Kidney glomerular epithelial cell (primary cell): ENCODE results near the gene CCBE1.

Source experiments
- DNase-seq: peaks from one replicate; lab custom pipeline; 2025; lab: John Stamatoyannopoulos, UW

Gene CCBE1

GRCh38 chr18:59570101-59570775 lies 127.0 kb downstream of the CCBE1 start:
- DNase-seq = no peak

GRCh38 chr18:59569390-59569791 lies 127.8 kb downstream of the CCBE1 start:
- DNase-seq = no peak

GRCh38 chr18:59567431-59567830 lies 129.8 kb downstream of the CCBE1 start:
- DNase-seq = no peak

- no peak for DNase-seq
Measured at GRCh38 chr18:59566533-59566971, 130.7 kb downstream of the CCBE1 start.

- no peak for DNase-seq
Measured at GRCh38 chr18:59565957-59566356, 131.3 kb downstream of the CCBE1 start.

GRCh38 chr18:59564561-59564960 lies 132.7 kb downstream of the CCBE1 start:
- DNase-seq = no peak

- DNase-seq = no peak
Measured at GRCh38 chr18:59563176-59563785, 133.9 kb downstream of the CCBE1 start.

GRCh38 chr18:59562751-59563150 lies 134.5 kb downstream of the CCBE1 start:
- DNase-seq = no peak

- no peak for DNase-seq
Measured at GRCh38 chr18:59561612-59562011, 135.6 kb downstream of the CCBE1 start.

- no peak for DNase-seq
Measured at GRCh38 chr18:59560556-59560955, 136.7 kb downstream of the CCBE1 start.

GRCh38 chr18:59559528-59559927 lies 137.7 kb downstream of the CCBE1 start:
- no peak for DNase-seq

GRCh38 chr18:59555995-59556659 lies 141.1 kb downstream of the CCBE1 start:
- no peak for DNase-seq

GRCh38 chr18:59554796-59555335 lies 142.4 kb downstream of the CCBE1 start:
- DNase-seq = no peak

- DNase-seq = no peak
Measured at GRCh38 chr18:59553273-59553870, 143.9 kb downstream of the CCBE1 start.

GRCh38 chr18:59551902-59552635 lies 145.2 kb downstream of the CCBE1 start:
- no peak for DNase-seq

- DNase-seq = no peak
Measured at GRCh38 chr18:59550174-59550516, 147.1 kb downstream of the CCBE1 start.

- DNase-seq = no peak
Measured at GRCh38 chr18:59549503-59550173, 147.6 kb downstream of the CCBE1 start.

GRCh38 chr18:59547581-59548182 lies 149.5 kb downstream of the CCBE1 start:
- no peak for DNase-seq

GRCh38 chr18:59546188-59546587 lies 151.0 kb downstream of the CCBE1 start:
- DNase-seq = no peak

- DNase-seq = no peak
Measured at GRCh38 chr18:59540780-59541179, 156.4 kb downstream of the CCBE1 start.

- DNase-seq = no peak
Measured at GRCh38 chr18:59540346-59540745, 156.9 kb downstream of the CCBE1 start.
